ENCODE data around the gene FLOT1. TPM values are rescaled to one million over a fixed set of nuclear protein-coding genes. Genes with fewer than 3 reads are reported as not detected.

Gene FLOT1
- total and polyA plus RNA-seq, 2 of the 13 experiments (the other 11 are each of a cell fraction or from before 2014, with no cell fraction given): 82.3 to 130 TPM

GRCh38 chr6:30781743-30782424 is 39.4 kb upstream of the FLOT1 start (continued):
- TF ChIP-seq ZUFSP (CRISPR knock-in tag; IDR thresholded peaks at IDR 0.05; ENCODE audit: borderline replicate concordance) (no peak), RFX5 (IDR thresholded peaks at IDR 0.05; ENCODE audit: low read depth, low read length) (peak; percentile 58; the same call in 1 of the 2 replicates), ZIK1 (CRISPR knock-in tag; IDR thresholded peaks at IDR 0.05; ENCODE audit: borderline replicate concordance, low read depth) (0 out of 2 replicates have a peak, but pooled peaks have one; percentile 66), GPBP1L1 (CRISPR knock-in tag; IDR thresholded peaks at IDR 0.05) (no peak), U2AF1 (optimal IDR thresholded peaks at IDR 0.05; ENCODE audit: low read depth, low read length) (no peak), MIER2 (CRISPR knock-in tag; IDR thresholded peaks at IDR 0.05) (peak; percentile 86), SCMH1 (CRISPR knock-in tag; IDR thresholded peaks at IDR 0.05; ENCODE audit: borderline replicate concordance) (no peak), IRX3 (CRISPR knock-in tag; IDR thresholded peaks at IDR 0.05; ENCODE audit: borderline replicate concordance, low read depth) (no peak), MEIS2 (CRISPR knock-in tag; IDR thresholded peaks at IDR 0.05) (peak; percentile 95), ZNF790 (CRISPR knock-in tag; IDR thresholded peaks at IDR 0.05; ENCODE audit: borderline replicate concordance) (peak; percentile 55; the same call in 1 of the 2 replicates), RNF2 (conservative IDR thresholded peaks at IDR 0.05; ENCODE audit: low read depth) (0 out of 2 replicates have a peak, but pooled peaks have one; percentile 70), ARID4A (CRISPR knock-in tag; IDR thresholded peaks at IDR 0.05; ENCODE audit: borderline replicate concordance) (peak; percentile 88), MTERF4 (CRISPR knock-in tag; IDR thresholded peaks at IDR 0.05) (peak; percentile 79; the same call in 1 of the 2 replicates), TARDBP (CRISPR knock-in tag; IDR thresholded peaks at IDR 0.05) (peak; percentile 88), POLR2AphosphoS2 (IDR thresholded peaks at IDR 0.05; ENCODE audit: low read depth, low read length) (no peak), MIXL1 (CRISPR knock-in tag; IDR thresholded peaks at IDR 0.05) (peak; percentile 90), BRF2 (CRISPR knock-in tag; IDR thresholded peaks at IDR 0.05) (0 out of 2 replicates have a peak, but pooled peaks have one; percentile 34), MAX (IDR thresholded peaks at IDR 0.05) (peak; percentile 95), ZNF768 (CRISPR knock-in tag; IDR thresholded peaks at IDR 0.05) (no peak)
